HG02642 (cell line): ENCODE measurements around the gene P3H3.

ENCODE experiments used
- ATAC-seq: cut with Tn5 transposase; IDR thresholded peaks from one replicate; pipeline ENCODE4 v1.9.1; 2021; ENCODE audit warnings: mild to moderate bottlenecking; ENCODE audit not compliant: unreplicated experiment, poor library complexity

Gene P3H3, protein sequence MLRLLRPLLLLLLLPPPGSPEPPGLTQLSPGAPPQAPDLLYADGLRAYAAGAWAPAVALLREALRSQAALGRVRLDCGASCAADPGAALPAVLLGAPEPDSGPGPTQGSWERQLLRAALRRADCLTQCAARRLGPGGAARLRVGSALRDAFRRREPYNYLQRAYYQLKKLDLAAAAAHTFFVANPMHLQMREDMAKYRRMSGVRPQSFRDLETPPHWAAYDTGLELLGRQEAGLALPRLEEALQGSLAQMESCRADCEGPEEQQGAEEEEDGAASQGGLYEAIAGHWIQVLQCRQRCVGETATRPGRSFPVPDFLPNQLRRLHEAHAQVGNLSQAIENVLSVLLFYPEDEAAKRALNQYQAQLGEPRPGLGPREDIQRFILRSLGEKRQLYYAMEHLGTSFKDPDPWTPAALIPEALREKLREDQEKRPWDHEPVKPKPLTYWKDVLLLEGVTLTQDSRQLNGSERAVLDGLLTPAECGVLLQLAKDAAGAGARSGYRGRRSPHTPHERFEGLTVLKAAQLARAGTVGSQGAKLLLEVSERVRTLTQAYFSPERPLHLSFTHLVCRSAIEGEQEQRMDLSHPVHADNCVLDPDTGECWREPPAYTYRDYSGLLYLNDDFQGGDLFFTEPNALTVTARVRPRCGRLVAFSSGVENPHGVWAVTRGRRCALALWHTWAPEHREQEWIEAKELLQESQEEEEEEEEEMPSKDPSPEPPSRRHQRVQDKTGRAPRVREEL

DNA sequence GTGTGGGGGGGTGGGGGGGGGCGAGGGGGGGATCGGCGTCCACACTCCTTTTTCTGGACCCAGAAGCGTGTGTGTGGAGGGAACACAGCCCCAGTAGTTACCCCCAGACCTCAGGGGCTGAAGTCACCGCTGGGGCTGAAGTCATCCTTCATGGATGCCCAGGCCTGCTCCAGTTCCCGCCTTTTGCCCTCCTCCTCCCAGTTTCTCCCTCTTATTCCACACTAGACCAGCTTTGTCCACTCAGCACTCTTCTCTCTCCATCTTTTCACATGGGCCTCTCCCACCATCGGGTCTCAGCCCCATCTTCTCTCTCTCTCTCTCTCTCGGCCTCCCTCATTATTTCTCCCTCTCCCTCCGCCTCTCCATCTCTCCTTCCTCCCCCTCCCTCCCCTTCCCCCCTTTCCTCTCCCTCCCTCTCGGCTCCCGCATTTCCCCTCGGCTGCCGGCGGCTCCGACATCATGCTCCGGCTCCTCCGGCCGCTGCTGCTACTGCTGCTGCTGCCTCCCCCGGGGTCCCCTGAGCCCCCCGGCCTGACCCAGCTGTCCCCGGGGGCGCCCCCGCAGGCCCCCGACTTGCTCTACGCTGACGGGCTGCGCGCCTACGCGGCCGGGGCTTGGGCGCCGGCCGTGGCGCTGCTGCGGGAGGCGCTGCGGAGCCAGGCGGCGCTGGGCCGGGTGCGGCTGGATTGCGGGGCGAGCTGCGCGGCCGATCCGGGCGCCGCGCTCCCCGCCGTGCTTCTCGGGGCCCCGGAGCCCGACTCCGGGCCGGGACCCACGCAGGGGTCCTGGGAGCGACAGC is at the start of gene P3H3:
P3H3 (plus strand) TSS at position 426 of the 799 bp plus-strand sequence; CDS start at position 460, 34 bp downstream.
- no peak for ATAC-seq

DNA sequence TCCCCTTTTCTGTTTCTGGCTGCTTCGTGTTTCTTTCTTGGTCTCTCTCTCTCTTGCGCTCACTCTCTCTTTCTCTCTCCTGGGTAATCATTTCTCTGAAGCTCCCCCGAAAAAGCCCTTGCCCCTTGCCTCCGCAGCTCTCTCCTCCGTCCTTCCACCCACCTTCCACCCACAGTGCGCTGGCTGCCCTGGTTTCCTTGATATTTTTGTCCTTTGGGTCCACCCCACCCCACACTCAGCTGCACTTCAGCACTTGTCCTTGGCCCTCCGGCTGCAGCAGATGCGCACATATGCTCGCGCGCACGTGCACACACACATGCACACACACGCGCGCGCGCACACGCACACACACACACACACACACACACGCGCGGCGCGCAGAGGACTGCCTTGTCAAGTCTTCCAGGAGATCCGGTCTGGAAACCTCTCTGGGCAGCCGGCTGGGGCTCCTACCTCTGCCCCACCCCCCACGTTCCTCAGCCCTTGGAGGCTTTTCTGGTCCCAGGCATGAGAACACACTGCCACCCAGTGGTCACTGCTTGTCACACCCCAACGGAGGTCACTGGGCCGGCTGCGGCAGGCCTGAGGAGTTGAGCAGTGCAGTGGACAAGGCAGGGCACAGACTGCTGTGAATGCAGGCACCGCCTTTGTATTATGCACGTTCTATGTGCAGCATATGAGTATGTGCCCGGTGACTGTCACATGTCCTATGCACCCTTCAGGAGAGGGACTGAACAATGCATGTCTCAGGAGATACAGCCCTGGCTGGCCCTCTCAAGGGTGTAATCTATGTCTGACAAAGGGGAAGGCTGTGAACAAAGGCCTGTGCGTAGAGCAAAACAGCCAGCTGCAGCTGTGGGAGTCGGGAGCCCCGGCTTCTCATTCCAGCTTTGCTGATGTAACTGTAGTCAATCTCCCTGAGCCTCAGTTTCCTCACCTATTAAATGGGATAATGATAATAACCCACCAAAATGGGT is 49.3 kb upstream of the P3H3 start:
- peak; percentile 79 for ATAC-seq

DNA sequence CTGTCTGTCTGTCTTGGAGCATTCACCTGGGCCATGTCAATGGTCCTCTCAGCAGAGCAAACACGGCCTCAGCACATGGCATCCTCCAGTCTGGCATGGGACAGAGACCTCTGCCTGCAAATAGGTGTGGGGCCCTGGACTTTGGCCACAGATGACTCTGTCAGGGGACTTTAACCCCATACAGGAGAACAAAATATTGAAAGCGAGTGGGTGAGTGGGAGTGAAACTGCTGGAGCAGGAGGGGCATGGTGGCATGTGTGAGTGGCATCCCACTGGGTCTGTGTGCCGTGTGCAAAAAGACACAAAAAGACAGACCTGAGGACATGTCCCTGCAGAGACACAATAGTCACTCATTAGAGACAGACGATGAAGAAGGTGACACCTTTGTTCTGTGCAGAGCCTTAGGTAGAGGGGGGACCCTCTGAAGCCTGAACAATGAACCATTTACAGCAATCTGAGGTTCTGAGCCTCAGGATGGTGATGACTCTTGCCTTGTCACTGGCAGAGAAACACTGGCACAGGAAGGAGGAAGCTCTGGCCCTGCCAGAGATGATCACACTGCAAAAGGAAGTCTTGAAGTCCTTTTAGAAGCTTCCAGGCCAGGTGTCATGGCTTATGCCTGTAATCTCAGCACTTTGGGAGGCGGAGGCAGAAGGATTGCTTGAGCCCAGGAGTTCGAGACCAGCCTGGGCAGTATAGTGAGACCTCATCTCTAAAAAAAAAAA is 48.3 kb upstream of the P3H3 start:
- ATAC-seq, result no peak

DNA sequence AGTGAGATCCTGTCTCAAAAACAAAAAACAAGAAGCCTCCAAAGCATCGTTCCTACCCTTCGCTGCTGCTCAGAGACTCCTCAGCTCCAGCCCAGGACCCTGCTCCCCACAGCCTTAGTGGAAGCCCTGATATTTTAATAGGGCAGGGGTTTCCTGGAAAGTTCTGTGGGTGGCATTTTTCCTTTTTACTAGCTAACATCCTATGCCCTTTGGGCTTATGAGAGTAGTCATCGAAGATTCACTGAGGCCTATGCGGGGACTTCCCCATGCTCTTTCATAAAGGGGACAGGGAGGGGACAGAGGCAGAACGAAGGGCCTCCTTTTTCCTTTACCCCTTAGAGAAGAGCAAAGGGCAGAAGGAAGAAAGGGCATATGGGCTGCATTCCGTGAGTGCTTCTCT is 47.6 kb upstream of the P3H3 start:
- ATAC-seq, result no peak

DNA sequence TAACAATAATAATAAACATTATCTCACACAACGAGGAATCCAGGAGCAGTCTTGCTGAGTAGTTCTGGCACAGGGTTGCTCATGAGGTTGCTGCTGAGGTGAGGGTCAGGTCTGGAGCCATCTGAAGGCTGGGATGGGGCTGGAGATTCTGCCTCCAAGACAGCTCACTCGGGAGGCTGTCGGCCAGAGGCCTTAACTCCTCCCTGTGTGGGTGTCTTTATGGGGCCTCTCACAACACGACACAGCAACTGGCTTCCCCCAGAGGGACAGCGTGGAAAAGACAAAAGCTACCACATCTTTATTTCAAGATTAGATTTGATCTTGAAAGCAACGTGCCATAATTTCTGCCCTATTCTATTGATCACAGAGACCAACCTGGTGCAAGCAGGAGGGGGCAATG is 46.1 kb upstream of the P3H3 start:
- no peak for ATAC-seq

DNA sequence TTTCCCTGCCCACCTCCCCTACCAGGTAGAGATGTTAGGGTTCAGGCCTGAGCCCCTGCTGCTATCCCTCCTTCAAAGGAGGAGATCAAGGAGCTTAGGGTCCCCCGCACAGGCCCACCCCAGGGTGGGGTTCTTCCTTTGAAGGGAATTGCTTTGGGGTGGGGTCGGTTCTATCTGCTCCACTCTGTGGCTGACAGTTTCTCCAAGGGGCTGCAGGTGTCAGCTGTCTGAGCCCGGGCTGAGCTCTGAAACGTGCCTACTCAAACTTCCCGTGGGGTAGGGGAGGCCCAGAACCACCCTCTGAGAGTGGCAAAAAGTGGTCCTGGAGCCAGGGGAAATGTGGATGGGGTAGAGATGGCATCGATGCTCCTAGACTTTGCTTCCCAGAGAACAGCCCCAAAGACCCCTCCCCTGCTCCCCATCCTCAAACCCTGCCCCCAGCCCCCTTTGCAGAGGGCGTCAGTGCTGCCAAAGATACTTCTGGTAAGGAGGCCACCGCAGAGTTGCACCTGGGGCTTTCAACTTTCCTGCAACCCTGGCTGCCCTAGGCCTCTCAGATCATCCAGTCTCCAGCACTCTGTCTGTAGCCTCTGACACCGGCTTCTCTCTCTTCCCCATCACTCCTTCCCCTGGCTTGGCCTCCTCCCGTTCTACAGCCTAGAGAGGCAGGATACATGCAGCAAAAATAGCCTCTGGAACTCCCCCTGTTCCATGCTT is 45.2 kb upstream of the P3H3 start:
- ATAC-seq, result no peak

DNA sequence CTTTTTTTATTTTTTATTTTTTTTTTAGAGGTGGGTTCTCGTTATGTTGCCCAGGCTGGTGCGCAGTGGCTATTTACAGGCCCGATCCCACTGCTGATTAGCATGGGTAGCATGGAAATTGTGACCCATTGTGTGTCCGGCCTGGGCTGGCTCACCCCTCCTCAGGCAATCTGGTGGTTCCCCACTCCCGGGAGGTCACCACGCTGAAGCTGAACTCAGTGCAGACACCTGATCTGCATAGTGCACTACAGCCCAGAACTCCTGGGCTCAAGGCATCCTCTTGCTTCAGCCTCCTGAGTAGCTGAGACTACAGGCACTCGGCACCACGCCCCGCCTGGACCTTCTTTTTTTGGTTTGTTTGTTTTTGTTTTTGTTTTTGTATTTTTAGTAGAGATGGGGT is 44.4 kb upstream of the P3H3 start:
- no peak for ATAC-seq

DNA sequence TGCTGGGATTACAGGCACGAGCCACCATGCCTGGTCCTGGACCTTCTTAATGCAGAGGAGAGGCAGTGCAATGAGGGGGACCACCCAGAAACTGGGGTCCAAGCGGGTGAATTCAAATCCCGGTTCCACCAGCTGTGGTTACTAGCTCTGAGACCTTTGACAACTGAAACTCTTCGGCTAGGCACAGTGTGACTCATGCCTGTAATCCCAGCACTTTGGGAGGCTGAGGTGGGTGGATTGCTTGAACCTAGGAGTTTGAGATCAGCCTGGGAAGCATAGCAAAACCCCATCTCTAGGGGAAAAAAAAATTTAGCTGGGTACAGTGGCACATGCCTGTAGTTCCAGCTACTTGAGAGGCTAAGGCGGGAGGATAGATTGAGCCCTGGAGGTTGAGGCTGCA is 43.9 kb upstream of the P3H3 start:
- no peak for ATAC-seq

DNA sequence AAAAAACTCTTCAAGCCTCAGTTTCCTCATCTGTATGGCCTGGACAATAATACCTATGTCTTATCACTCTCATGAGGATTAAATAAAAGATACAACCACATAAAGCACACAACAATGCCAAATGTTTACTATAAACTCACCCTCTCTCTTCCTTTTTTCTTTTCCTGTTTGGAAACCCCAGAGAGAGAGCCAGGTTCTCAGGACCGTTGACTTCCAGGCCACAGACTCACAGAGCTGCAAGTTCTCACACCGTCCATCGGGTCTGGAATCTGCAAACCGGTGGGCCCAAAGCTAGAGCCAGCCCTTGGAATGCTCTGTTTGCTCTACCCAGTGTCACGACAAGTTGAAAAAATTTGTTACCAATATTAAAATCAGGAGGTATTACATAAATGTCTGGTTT is 43.4 kb upstream of the P3H3 start:
- no peak for ATAC-seq

DNA sequence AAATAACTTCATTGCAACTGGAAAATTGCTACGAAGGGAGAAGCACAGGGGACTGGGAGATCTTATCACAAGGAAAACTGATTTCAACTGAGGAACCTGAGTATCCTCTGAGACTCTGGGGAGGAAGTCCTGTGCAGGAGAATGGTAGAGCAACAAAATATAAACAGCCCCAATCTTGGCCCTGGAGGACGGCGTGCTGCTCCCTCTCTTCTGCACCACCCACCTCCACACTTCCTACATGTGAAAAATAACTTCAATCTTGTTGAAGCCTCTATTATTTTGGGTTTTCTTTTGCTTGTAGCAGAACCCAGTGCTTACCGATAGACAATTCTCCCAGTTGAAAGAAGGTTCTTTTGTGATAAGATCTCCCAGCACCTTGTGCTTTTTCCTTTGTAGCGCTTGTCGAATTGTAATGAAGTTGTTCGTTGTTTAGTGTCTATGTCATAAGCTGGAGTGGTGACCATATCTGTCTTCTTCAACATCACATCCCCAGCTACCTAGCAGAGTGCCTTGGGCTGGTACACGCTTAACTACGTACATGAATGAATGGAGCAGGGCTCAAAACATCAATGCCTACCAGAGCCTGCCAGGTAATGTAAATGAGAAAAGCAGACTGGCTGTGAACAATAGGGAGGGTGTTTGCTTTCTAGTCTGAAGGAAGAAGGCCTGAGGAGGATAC is 41.7 kb upstream of the P3H3 start:
- no peak for ATAC-seq

DNA sequence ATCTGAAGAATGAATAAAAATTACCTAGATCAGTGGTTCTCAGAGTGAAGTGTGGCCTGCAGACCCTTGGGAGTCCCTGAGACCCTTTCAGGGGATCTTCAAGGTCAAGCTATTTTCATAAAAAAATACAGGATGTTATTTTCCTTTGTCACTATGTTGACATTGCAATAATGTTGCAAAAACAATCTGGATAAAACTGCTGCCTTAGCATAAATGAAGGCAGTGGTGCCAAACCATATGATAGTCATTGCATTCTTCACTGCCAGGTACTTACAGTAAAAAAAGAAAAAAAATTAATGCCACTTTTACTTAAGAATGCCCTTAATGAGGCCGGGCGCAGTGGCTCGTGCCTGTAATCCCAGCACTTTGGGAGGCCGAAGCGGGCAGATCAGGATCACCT is 40.9 kb upstream of the P3H3 start:
- ATAC-seq, result no peak

DNA sequence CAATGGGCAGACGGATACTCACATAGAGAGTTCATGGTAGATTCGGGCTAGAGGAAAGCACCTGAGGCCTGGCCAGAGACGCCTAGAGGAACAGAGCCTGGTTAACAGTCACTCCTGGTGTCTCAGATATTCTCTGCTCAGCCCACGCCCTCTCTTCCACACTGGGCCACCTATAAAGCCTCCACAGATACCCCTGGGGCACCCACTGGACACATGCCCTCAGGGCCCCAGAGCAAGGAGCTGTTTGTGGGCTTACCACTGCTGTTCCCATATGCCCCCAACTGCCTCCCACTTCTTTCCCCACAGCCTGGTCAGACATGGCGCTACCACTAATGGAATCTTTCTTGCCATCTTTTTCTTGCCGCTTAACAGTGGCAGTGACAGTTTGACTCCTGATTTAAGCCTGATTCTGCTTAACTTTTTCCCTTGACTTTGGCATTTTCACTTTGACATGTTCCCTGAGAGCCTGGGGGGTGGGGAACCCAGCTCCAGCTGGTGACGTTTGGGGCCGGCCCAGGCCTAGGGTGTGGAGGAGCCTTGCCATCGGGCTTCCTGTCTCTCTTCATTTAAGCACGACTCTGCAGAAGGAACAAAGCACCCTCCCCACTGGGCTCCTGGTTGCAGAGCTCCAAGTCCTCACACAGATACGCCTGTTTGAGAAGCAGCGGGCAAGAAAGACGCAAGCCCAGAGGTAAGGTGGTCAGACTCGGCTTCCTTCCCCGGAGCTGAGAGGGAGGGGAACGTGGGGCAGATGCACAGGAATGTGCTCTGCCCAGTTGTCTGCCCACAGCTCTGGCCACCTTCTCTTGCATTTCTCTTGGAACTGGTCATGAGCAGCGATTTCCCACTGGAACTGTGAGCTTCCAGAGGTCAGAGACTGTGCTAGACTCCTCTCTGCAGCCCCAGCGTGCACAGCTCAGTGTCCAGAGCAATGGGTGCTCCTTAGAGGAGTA is 39.0 kb upstream of the P3H3 start, which contains the start of gene CD4:
CD4 (plus strand) TSS at position 557 of the 953 bp plus-strand sequence. CDS start 10,611 bp downstream, outside the sequence.
- ATAC-seq, result no peak

DNA sequence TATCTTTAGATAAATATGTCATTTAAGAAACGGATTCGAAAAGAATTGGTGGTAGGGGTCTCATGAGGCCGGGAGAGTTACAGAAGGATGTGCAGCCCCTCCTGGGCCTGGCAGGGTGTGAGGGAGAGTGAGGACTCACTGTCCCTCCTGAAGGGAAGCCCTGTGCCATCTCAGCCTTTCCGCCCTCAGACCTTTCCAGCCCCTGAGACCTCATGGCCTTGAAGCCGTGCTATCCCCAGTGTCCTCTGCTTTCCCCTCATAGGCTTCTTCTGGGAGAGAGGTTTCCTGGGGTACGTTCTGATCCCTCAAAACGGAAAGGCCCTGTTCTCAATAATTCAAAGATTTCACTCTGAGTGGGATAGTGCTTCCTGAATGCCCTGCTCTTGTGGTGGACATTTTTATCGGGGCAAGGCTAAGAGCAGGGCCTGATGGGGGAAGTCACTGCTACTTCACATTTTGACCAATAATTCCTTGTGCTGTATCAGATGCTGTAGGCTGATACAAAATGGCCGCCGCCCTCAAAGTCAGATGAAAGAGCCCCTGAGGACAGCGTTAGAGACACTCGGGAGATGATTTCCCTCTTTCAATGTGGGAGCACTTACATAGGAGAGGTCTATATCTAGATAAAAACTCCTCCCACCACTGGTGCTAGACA is 37.6 kb upstream of the P3H3 start:
- no peak for ATAC-seq

DNA sequence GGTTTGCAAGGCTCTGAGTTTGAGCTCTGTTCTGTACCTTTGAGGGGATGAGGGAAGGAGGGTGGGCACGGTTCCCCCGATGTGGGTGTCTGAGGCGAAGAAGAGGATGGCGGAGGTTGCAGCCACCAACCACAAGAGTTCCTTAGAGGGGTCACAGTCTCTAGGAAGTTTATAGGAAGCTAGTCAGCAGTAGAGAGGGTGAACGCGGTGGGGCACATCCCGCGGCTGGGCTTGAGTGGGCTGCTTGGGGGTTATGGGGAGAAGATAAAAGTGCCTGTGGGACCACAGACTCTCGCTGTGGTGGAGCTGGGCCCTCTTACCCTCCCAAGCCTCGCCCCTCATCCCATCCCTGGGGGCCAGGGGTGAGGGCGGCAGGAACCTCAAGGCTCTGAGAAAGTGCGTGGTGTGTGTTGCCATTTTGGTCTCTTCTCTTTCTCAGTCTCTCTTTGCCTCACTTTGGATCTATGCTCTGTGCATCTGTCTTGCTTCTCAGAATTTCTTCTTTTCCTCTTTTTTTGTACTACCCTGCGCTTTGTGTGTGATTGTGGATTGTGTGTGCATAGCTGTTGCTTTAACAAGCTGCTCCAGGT is 36.2 kb upstream of the P3H3 start:
- peak; percentile 21 for ATAC-seq

DNA sequence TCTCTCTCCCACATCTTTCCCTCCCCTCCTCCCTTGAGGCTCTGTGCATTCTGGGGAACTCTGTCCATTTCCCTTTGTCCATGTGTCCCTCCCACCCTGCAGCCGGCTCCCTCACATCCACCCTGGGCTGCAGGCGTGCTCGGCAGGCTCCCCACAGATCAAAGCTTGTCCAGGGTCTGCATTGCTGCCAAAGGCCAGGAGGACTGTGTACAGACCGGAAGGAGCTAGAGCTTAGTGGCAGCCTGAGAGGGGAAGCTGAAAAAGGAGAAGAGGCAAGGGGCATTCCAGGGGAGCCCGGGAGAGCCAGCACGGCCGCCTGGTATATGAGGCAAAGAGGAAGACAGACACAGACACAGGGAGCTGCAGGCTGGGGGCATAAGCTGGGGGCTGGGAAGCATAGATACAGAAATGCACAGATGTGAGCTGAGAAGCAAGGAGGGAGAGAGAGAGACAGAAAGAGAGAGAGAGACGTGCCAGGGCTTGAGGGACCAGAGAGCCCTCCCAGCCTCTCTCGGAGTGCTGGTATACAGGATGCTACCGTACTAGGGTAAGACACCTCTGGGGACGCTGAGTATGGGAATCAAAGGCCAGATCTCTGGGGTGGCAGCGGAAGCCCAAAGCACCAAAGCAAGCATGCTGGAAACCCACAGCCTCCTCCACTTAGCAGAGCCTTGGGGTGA is 35.5 kb upstream of the P3H3 start:
- ATAC-seq, result peak; percentile 48
